ENCODE data around the gene CHN2.

CHN2 gene

DNA sequence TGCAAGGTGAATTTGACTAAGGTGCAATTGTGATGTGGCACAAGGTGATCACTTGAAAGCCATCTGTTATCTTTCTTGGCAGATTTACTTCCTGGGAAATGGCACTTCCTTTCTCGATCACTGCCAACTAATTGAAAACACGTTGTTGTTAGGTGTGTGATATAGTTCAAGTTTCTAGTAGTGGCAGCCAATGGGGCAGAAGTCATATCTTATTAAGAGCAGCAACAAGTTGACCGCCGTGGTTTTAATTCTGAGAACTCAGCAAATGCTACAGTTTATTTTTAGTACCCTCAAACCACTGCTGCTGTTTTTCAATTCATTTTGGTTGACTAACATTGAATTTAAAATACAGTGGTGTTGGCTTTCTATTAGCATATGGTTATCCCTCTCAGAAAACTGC is 1.6 kb downstream of the CHN2 start:
- no peaks in the 10 kb centered on the region for H3K79me1 ChIP-seq (ENCODE audit: low read length)
- no peak overlapping the region for H2BK120ac ChIP-seq (ENCODE audit: low read depth, low read length)
- H2BK5ac ChIP-seq (ENCODE audit: low read length), result no peak overlapping the region
- no peak overlapping the region for H4K5ac ChIP-seq (ENCODE audit: low read length)
- H4K8ac ChIP-seq (ENCODE audit: low read depth, low read length), result no peak overlapping the region
- no peaks in the 10 kb centered on the region for H3K79me2 ChIP-seq (ENCODE audit: control insufficient read depth, insufficient read depth, low read length)
- H3K4me3 ChIP-seq (ENCODE audit: low read length), result no peak overlapping the region
- WGBS (ENCODE audit: extremely low coverage, insufficient coverage, low lambda C conversion rate), result no CpG with 5 or more reads among the region's 4 CpGs
- H3K18ac ChIP-seq (ENCODE audit: low read length), result no peak overlapping the region
- H3K23ac ChIP-seq (ENCODE audit: low read length), result no peak overlapping the region
- no peaks in the 10 kb centered on the region for H3K36me3 ChIP-seq (ENCODE audit: control insufficient read depth, insufficient read depth, low read length)
- no peak overlapping the region for H3K9ac ChIP-seq (ENCODE audit: low read length)
- H3K4me1 ChIP-seq (ENCODE audit: control insufficient read depth, low read depth, low read length), result peaks cover 17% of the 10 kb centered on the region
- H3K27ac ChIP-seq (ENCODE audit: low read depth, low read length), result no peak overlapping the region
- no peak overlapping the region for H3K4ac ChIP-seq (ENCODE audit: low read depth, low read length)
- H3K4me2 ChIP-seq (ENCODE audit: low read length), result no peak overlapping the region
- peak overlapping the region; percentile 89 for H2BK15ac ChIP-seq (replicated peaks; ENCODE audit: low read depth)
- H3K27me3 ChIP-seq (ENCODE audit: insufficient read depth, low read length, poor library complexity), result peaks cover 9% of the 10 kb centered on the region
- H3K56ac ChIP-seq (ENCODE audit: low read length), result no peak overlapping the region
- H2AK5ac ChIP-seq (ENCODE audit: low read length), result no peak overlapping the region
- no peak for DNase-seq

DNA sequence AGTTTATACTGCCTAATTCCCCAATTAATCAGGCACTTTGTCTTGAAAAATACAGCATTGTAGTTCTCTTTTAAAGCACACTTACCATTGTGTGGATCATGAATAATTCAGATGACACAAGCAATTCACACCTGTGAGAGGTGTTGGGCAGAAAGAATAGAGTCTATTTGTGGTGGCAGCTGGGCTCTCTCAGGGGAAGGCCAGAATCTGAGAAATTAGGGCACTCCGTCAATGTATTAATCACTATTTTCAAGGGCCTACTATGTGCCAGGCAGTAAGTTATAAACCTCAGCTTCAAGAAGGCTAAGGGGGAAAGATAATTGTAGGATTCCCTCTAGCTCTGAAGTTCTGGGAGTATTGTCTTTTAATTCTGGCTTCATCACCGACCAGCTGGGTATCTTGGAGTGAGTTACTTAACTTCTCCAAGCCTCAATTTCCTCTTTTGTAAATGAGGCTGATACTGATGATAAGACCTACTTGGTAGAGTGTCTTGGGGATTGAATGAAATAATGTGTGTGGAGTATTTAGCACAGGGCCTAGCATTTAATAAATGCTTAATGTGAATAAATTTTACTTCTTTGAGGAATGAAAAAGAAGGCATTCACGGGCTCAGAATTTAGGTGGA is 2.5 kb downstream of the CHN2 start:
- H3K4me2 ChIP-seq (ENCODE audit: low read length), result no peak overlapping the region
- no peak overlapping the region for H3K4me3 ChIP-seq (ENCODE audit: low read length)
- H2BK15ac ChIP-seq (replicated peaks; ENCODE audit: low read depth), result no peak overlapping the region
- H3K27ac ChIP-seq (ENCODE audit: low read depth, low read length), result no peak overlapping the region
- no peak overlapping the region for H3K23ac ChIP-seq (ENCODE audit: low read length)
- H3K4ac ChIP-seq (ENCODE audit: low read depth, low read length), result no peak overlapping the region
- H4K8ac ChIP-seq (ENCODE audit: low read depth, low read length), result no peak overlapping the region
- H3K79me2 ChIP-seq (ENCODE audit: control insufficient read depth, insufficient read depth, low read length), result no peaks in the 10 kb centered on the region
- H3K9ac ChIP-seq (ENCODE audit: low read length), result no peak overlapping the region
- no peak overlapping the region for H2BK120ac ChIP-seq (ENCODE audit: low read depth, low read length)
- WGBS (ENCODE audit: extremely low coverage, insufficient coverage, low lambda C conversion rate), result no CpG with 5 or more reads among the region's 3 CpGs
- H2BK5ac ChIP-seq (ENCODE audit: low read length), result no peak overlapping the region
- peaks cover 9% of the 10 kb centered on the region for H3K27me3 ChIP-seq (ENCODE audit: insufficient read depth, low read length, poor library complexity)
- H3K4me1 ChIP-seq (ENCODE audit: control insufficient read depth, low read depth, low read length), result peaks cover 17% of the 10 kb centered on the region
- H4K5ac ChIP-seq (ENCODE audit: low read length), result no peak overlapping the region
- H3K36me3 ChIP-seq (ENCODE audit: control insufficient read depth, insufficient read depth, low read length), result no peaks in the 10 kb centered on the region
- H3K79me1 ChIP-seq (ENCODE audit: low read length), result no peaks in the 10 kb centered on the region
- H3K56ac ChIP-seq (ENCODE audit: low read length), result no peak overlapping the region
- H2AK5ac ChIP-seq (ENCODE audit: low read length), result no peak overlapping the region
- H3K18ac ChIP-seq (ENCODE audit: low read length), result no peak overlapping the region
- DNase-seq, result peak; percentile 57

DNA sequence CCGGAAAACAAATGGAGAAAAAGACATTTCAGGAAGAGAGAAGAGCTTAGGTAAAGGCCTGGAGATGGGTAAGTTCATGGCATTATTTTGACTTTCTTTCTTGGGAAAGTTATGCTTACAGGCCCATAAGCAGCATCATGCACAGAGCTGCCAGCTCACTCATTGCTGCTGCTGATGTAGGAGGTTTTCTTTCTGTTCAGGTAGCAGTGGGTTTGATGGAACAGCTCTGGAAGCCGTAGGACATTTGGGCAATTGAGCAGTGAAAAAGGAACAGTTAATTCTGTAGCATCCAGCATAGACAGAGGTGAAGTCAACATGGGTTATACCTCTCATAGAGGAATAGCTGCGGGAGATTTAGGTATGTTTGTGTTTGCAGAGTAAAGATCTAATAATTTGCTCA is 3.3 kb downstream of the CHN2 start:
- Histone ChIP-seq H4K5ac (ENCODE audit: low read length) (no peak overlapping the region), H3K79me2 (ENCODE audit: control insufficient read depth, insufficient read depth, low read length) (no peaks in the 10 kb centered on the region), H2BK120ac (ENCODE audit: low read depth, low read length) (no peak overlapping the region), H3K79me1 (ENCODE audit: low read length) (no peaks in the 10 kb centered on the region), H3K9ac (ENCODE audit: low read length) (no peak overlapping the region), H3K23ac (ENCODE audit: low read length) (no peak overlapping the region), H2BK5ac (ENCODE audit: low read length) (no peak overlapping the region), H2BK15ac (replicated peaks; ENCODE audit: low read depth) (no peak overlapping the region), H3K56ac (ENCODE audit: low read length) (no peak overlapping the region), H3K18ac (ENCODE audit: low read length) (no peak overlapping the region), H2AK5ac (ENCODE audit: low read length) (no peak overlapping the region), H3K4me3 (ENCODE audit: low read length) (no peak overlapping the region), H3K27me3 (ENCODE audit: insufficient read depth, low read length, poor library complexity) (peaks cover 9% of the 10 kb centered on the region), H3K36me3 (ENCODE audit: control insufficient read depth, insufficient read depth, low read length) (no peaks in the 10 kb centered on the region), H3K27ac (ENCODE audit: low read depth, low read length) (no peak overlapping the region), H3K4ac (ENCODE audit: low read depth, low read length) (no peak overlapping the region), H3K4me1 (ENCODE audit: control insufficient read depth, low read depth, low read length) (peaks cover 17% of the 10 kb centered on the region), H3K4me2 (ENCODE audit: low read length) (no peak overlapping the region), H4K8ac (ENCODE audit: low read depth, low read length) (no peak overlapping the region)
- WGBS (ENCODE audit: extremely low coverage, insufficient coverage, low lambda C conversion rate), result no CpG with 5 or more reads among the region's 3 CpGs
- no peak for DNase-seq

DNA sequence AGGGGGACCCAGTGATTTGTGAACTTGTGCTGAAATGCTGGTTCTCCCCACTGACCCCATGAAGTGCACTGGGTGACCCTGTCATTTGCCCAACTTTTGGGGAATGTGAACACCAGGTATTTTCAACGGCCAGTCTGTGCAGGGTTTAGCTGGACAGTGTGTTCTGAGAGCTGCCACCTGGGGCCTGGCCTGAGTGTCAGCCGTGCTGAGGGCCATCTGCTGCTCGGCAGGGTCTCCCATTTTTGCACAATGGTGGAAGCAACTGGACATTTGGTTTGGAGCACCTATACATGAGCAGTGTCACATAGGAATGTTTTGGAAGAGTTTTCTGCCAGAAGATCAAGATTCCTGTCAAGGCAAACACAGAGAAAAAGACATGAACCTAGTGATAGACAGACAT is 5.2 kb downstream of the CHN2 start:
- H2BK120ac ChIP-seq (ENCODE audit: low read depth, low read length), result no peak overlapping the region
- peaks cover 13% of the 10 kb centered on the region for H3K4me1 ChIP-seq (ENCODE audit: control insufficient read depth, low read depth, low read length)

DNA sequence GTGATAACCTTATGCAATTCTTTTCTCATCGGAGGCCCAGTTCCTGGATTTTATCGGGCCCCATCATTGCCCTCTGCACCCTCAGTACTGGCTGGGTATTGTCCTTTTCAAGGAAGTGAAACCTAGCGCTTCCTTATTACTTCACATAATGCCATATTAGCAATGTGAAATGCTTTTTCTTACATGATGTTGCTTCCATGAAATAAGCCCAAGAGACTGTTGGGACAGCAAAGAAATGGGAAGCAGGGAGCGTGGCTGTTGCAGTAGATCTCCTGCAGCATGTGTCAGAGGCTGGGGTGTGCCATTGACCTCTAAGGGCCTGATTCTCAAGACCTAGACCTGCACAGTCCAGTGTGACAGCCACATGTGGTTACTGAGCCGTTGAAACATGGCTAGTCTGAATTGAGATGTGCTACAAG is 8.1 kb downstream of the CHN2 start:
- H4K8ac ChIP-seq (ENCODE audit: low read depth, low read length), result no peak overlapping the region
- H3K79me1 ChIP-seq (ENCODE audit: low read length), result no peaks in the 10 kb centered on the region
- no peak overlapping the region for H3K9ac ChIP-seq (ENCODE audit: low read length)
- H3K56ac ChIP-seq (ENCODE audit: low read length), result no peak overlapping the region
- no peaks in the 10 kb centered on the region for H3K27me3 ChIP-seq (ENCODE audit: insufficient read depth, low read length, poor library complexity)
- no peaks in the 10 kb centered on the region for H3K79me2 ChIP-seq (ENCODE audit: control insufficient read depth, insufficient read depth, low read length)
- peaks cover 2% of the 10 kb centered on the region for H3K4me1 ChIP-seq (ENCODE audit: control insufficient read depth, low read depth, low read length)
- WGBS (ENCODE audit: extremely low coverage, insufficient coverage, low lambda C conversion rate), result no CpG with 5 or more reads among the region's 5 CpGs
- H3K36me3 ChIP-seq (ENCODE audit: control insufficient read depth, insufficient read depth, low read length), result no peaks in the 10 kb centered on the region
- H2BK15ac ChIP-seq (replicated peaks; ENCODE audit: low read depth), result no peak overlapping the region
- no peak overlapping the region for H3K27ac ChIP-seq (ENCODE audit: low read depth, low read length)
- H2BK120ac ChIP-seq (ENCODE audit: low read depth, low read length), result no peak overlapping the region
- H3K4ac ChIP-seq (ENCODE audit: low read depth, low read length), result no peak overlapping the region
- no peak overlapping the region for H4K5ac ChIP-seq (ENCODE audit: low read length)
- no peak overlapping the region for H3K4me3 ChIP-seq (ENCODE audit: low read length)
- no peak overlapping the region for H3K18ac ChIP-seq (ENCODE audit: low read length)
- H2AK5ac ChIP-seq (ENCODE audit: low read length), result no peak overlapping the region
- no peak for DNase-seq
- H2BK5ac ChIP-seq (ENCODE audit: low read length), result no peak overlapping the region
- H3K23ac ChIP-seq (ENCODE audit: low read length), result no peak overlapping the region
- no peak overlapping the region for H3K4me2 ChIP-seq (ENCODE audit: low read length)

More for the DNA sequence above, 5.2 kb downstream of the CHN2 start:
- no peak overlapping the region for H3K27ac ChIP-seq (ENCODE audit: low read depth, low read length)
- WGBS (ENCODE audit: extremely low coverage, insufficient coverage, low lambda C conversion rate), result no CpG with 5 or more reads among the region's 3 CpGs
- H3K56ac ChIP-seq (ENCODE audit: low read length), result no peak overlapping the region
- no peak overlapping the region for H2BK5ac ChIP-seq (ENCODE audit: low read length)
- no peak for DNase-seq
- no peaks in the 10 kb centered on the region for H3K36me3 ChIP-seq (ENCODE audit: control insufficient read depth, insufficient read depth, low read length)
- H4K8ac ChIP-seq (ENCODE audit: low read depth, low read length), result no peak overlapping the region
- H3K4ac ChIP-seq (ENCODE audit: low read depth, low read length), result no peak overlapping the region
- H3K27me3 ChIP-seq (ENCODE audit: insufficient read depth, low read length, poor library complexity), result peaks cover 9% of the 10 kb centered on the region
- H2BK15ac ChIP-seq (replicated peaks; ENCODE audit: low read depth), result no peak overlapping the region
- H3K4me3 ChIP-seq (ENCODE audit: low read length), result no peak overlapping the region
- H3K79me2 ChIP-seq (ENCODE audit: control insufficient read depth, insufficient read depth, low read length), result no peaks in the 10 kb centered on the region
- H3K79me1 ChIP-seq (ENCODE audit: low read length), result no peaks in the 10 kb centered on the region
- no peak overlapping the region for H3K23ac ChIP-seq (ENCODE audit: low read length)
- H3K4me2 ChIP-seq (ENCODE audit: low read length), result no peak overlapping the region
- H2AK5ac ChIP-seq (ENCODE audit: low read length), result no peak overlapping the region
- H3K18ac ChIP-seq (ENCODE audit: low read length), result no peak overlapping the region
- no peak overlapping the region for H3K9ac ChIP-seq (ENCODE audit: low read length)
- H4K5ac ChIP-seq (ENCODE audit: low read length), result no peak overlapping the region

Measured in mesendoderm (in vitro differentiated cells).